SU-DHL-6 (cell line): ENCODE measurements around the gene DIAPH3.

ENCODE experiments used
- H2AFZ ChIP-seq: fragments of 200-600 bp; sonication (generic); 2 replicates; pipeline ENCODE4 v1.6.1; 2014; ENCODE audit warnings: low read depth, mild to moderate bottlenecking, moderate library complexity, mixed read lengths, antibody characterized with exemption, low read length; ENCODE audit not compliant: severe bottlenecking
- H3F3A ChIP-seq: fragments of 200-600 bp; shearing (Covaris generic); 2 replicates; pipeline ENCODE4 v1.6.0; 2016; ENCODE audit warnings: antibody characterized with exemption, mild to moderate bottlenecking; ENCODE audit not compliant: insufficient read depth
- H3K27ac ChIP-seq: fragments of 200-600 bp; sonication (generic); 2 replicates; pipeline ENCODE4 v1.5.1; 2016; ENCODE audit warnings: low read depth, mild to moderate bottlenecking, low read length, moderate library complexity, mixed read lengths
- H3K27me3 ChIP-seq: fragments of 200-600 bp; sonication (generic), shearing (Covaris generic); 2 replicates; pipeline ENCODE4 v1.6.0; 2014; ENCODE audit warnings: mild to moderate bottlenecking, low read length
- H3K36me3 ChIP-seq: fragments of 200-600 bp; sonication (generic); 2 replicates; pipeline ENCODE4 v1.6.1; 2014; ENCODE audit warnings: mild to moderate bottlenecking, low read length, mixed read lengths
- H3K4me2 ChIP-seq: fragments of 300-600, 200-600 bp; shearing (Covaris generic), sonication (generic); 2 replicates; pipeline ENCODE4 v1.6.0; 2014; ENCODE audit warnings: low read length, low read depth, mild to moderate bottlenecking; ENCODE audit not compliant: poor library complexity, severe bottlenecking
- H3K4me3 ChIP-seq: fragments of 200-600 bp; sonication (generic); 2 replicates; pipeline ENCODE4 v1.5.1; 2014; ENCODE audit warnings: antibody characterized with exemption, low read length, mild to moderate bottlenecking, mixed read lengths; ENCODE audit not compliant: insufficient read depth, poor library complexity, severe bottlenecking
- H3K79me2 ChIP-seq: fragments of 200-600 bp; sonication (generic); 2 replicates; pipeline ENCODE4 v1.6.1; 2014; ENCODE audit warnings: mild to moderate bottlenecking, low read length, moderate library complexity; ENCODE audit not compliant: insufficient read depth
- H3K9ac ChIP-seq: fragments of 200-600 bp; sonication (generic); 2 replicates; pipeline ENCODE4 v1.7.0; 2014; ENCODE audit warnings: mild to moderate bottlenecking, low read length
- H3K9me2 ChIP-seq: fragments of 200-600 bp; sonication (generic); replicated peaks from 2 replicates; pipeline ENCODE4 v1.6.1; 2014; ENCODE audit warnings: low read length; ENCODE audit not compliant: insufficient read depth
- H3K9me3 ChIP-seq: fragments of 200-600 bp; sonication (generic); 2 replicates; pipeline ENCODE4 v1.6.1; 2014; ENCODE audit warnings: low read length, mixed read lengths; ENCODE audit not compliant: insufficient read depth
- H4K20me1 ChIP-seq: fragments of 200-600 bp; sonication (generic); 2 replicates; pipeline ENCODE4 v1.6.1; 2014; ENCODE audit warnings: low read depth, mild to moderate bottlenecking, antibody characterized with exemption, low read length, moderate library complexity, mixed read lengths
- CTCF ChIP-seq: fragments of 200-600 bp; sonication (generic); IDR thresholded peaks from one replicate; pipeline ENCODE4 v1.5.1; 2017; ENCODE audit warnings: antibody characterized with exemption, mild to moderate bottlenecking, low read length, moderate library complexity; ENCODE audit not compliant: insufficient read depth, poor library complexity, severe bottlenecking
- EZH2phosphoT487 ChIP-seq: fragments of 200-600 bp; sonication (generic), shearing (Covaris generic); conservative IDR thresholded peaks from 2 replicates; pipeline ENCODE4 v1.6.1; 2018; ENCODE audit warnings: mild to moderate bottlenecking, antibody characterized with exemption, low read length, moderate library complexity, mixed read lengths

The DIAPH3 gene

GRCh38 chr13:59782696-59783095 lies 381.0 kb downstream of the DIAPH3 start:
- H3K4me3 ChIP-seq: no peak overlapping the region

GRCh38 chr13:59780058-59780457 lies 383.7 kb downstream of the DIAPH3 start:
- Histone ChIP-seq H3K79me2 (no peaks in the 10 kb centered on the region), H4K20me1 (no peaks in the 10 kb centered on the region), H3K27ac (no peak overlapping the region), H2AFZ (no peak overlapping the region), H3K27me3 (no peaks in the 10 kb centered on the region), H3K9me2 (no peaks in the 10 kb centered on the region), H3K36me3 (no peaks in the 10 kb centered on the region), H3K4me3 (no peak overlapping the region), H3K4me2 (no peak overlapping the region), H3K9me3 (no peaks in the 10 kb centered on the region), H3F3A (no peaks in the 10 kb centered on the region), H3K9ac (no peak overlapping the region)
- TF ChIP-seq CTCF: no peak
- no peak for TF ChIP-seq EZH2phosphoT487

More at GRCh38 chr13:59782696-59783095, 381.0 kb downstream of the DIAPH3 start:
- Histone ChIP-seq H2AFZ (no peak overlapping the region), H3K9ac (no peak overlapping the region), H3K4me2 (no peak overlapping the region), H3K9me2 (no peaks in the 10 kb centered on the region), H3K27me3 (no peaks in the 10 kb centered on the region), H3K9me3 (no peaks in the 10 kb centered on the region), H3K27ac (no peak overlapping the region), H3K36me3 (no peaks in the 10 kb centered on the region), H3K79me2 (no peaks in the 10 kb centered on the region), H3F3A (no peaks in the 10 kb centered on the region), H4K20me1 (no peaks in the 10 kb centered on the region)
- no peak for TF ChIP-seq EZH2phosphoT487
- no peak for TF ChIP-seq CTCF

- Histone ChIP-seq H3K36me3 (no peaks in the 10 kb centered on the region), H3K9ac (no peak overlapping the region), H3K27ac (no peak overlapping the region), H2AFZ (no peak overlapping the region), H3K79me2 (no peaks in the 10 kb centered on the region), H3K9me3 (no peaks in the 10 kb centered on the region), H3K4me2 (no peak overlapping the region), H3K4me3 (no peak overlapping the region), H3K9me2 (no peaks in the 10 kb centered on the region), H3F3A (no peaks in the 10 kb centered on the region), H4K20me1 (no peaks in the 10 kb centered on the region), H3K27me3 (no peaks in the 10 kb centered on the region)
- TF ChIP-seq EZH2phosphoT487 (no peak), CTCF (no peak)
These were observed 386.6 kb downstream of the DIAPH3 start for GRCh38 chr13:59776924-59777690.
